GM19467 (cell line): Measurements from ENCODE around the gene CDKL1.
"Not testable (repeated sequence)": the region's sequence is repeated elsewhere in the genome, so short reads cannot be mapped to it uniquely, and the experiment has no call there.

Source experiments
- ATAC-seq: cut with Tn5 transposase; IDR thresholded peaks from one replicate; pipeline ENCODE4 v1.9.1; 2021; ENCODE audit warnings: mild to moderate bottlenecking, moderate library complexity; ENCODE audit not compliant: unreplicated experiment

CDKL1 gene

GRCh38 chr14:50335989-50336824, 60.5 kb downstream of the CDKL1 start:
- ATAC-seq = no peak

GRCh38 chr14:50335389-50335788, 61.3 kb downstream of the CDKL1 start:
- no peak for ATAC-seq

- no peak for ATAC-seq
Measured at GRCh38 chr14:50334211-50334610, 62.5 kb downstream of the CDKL1 start.

- ATAC-seq = no peak
Measured at GRCh38 chr14:50333014-50333509, 63.6 kb downstream of the CDKL1 start.

- no peak for ATAC-seq
Measured at GRCh38 chr14:50331596-50331995, 65.1 kb downstream of the CDKL1 start.

GRCh38 chr14:50321009-50321660, 75.5 kb downstream of the CDKL1 start:
- ATAC-seq = peak; percentile 88

- no peak for ATAC-seq
Measured at GRCh38 chr14:50320283-50320682, 76.4 kb downstream of the CDKL1 start.

GRCh38 chr14:50319721-50320120, 77.0 kb downstream of the CDKL1 start:
- ATAC-seq = no peak

- ATAC-seq = no peak
Measured at GRCh38 chr14:50319293-50319692, 77.4 kb downstream of the CDKL1 start.

- no peak for ATAC-seq
Measured at GRCh38 chr14:50318031-50318626, 78.6 kb downstream of the CDKL1 start.

GRCh38 chr14:50314098-50314497, 82.6 kb downstream of the CDKL1 start:
- ATAC-seq = not testable (repeated sequence)

- ATAC-seq = no peak
Measured at GRCh38 chr14:50312734-50313054, 84.0 kb downstream of the CDKL1 start.

GRCh38 chr14:50311972-50312733, 84.5 kb downstream of the CDKL1 start, which contains the start of the genes DMAC2L and L2HGDH:
Gene DMAC2L, plus strand, starts transcription at chr14:50312324. Its CDS starts 9,164 bp downstream, at chr14:50321488.
Gene L2HGDH, minus strand, starts transcription at chr14:50312229. Its CDS starts 79 bp downstream, at chr14:50312150.
- ATAC-seq = peak; percentile 95

GRCh38 chr14:50311337-50311971, 85.2 kb downstream of the CDKL1 start:
- ATAC-seq = no peak

- ATAC-seq = no peak
Measured at GRCh38 chr14:50310445-50310844, 86.2 kb downstream of the CDKL1 start.

GRCh38 chr14:50308363-50308915, 88.2 kb downstream of the CDKL1 start:
- ATAC-seq = no peak

GRCh38 chr14:50303744-50304471, 92.8 kb downstream of the CDKL1 start:
- no peak for ATAC-seq

GRCh38 chr14:50301914-50302313, 94.8 kb downstream of the CDKL1 start:
- no peak for ATAC-seq

GRCh38 chr14:50299585-50299984, 97.1 kb downstream of the CDKL1 start:
- no peak for ATAC-seq
